Activated T-helper 17 cell treated with anti-CD3 and anti-CD28 coated beads, Interleukin-2, amount 50 U/mL, for 72 hours (primary cell): ENCODE data around the gene TTC36. TPM values are rescaled to one million over a fixed set of nuclear protein-coding genes. Genes with fewer than 3 reads are reported as not detected.
"Not testable (repeated sequence)": the region's sequence is repeated elsewhere in the genome, so short reads cannot be mapped to it uniquely, and the experiment has no call there.

Experiments used
- ATAC-seq: fragments of 150-1000 bp; cut with Tn5 transposase; replicated peaks from 2 replicates; pipeline ENCODE4 v1.10.0; 2021; ENCODE audit warnings: mild to moderate bottlenecking, moderate library complexity
- H3K27ac Mint-ChIP-seq: one replicate; pipeline ENCODE4 v1.8.0; 2022; ENCODE audit warnings: mixed read lengths
- H3K27me3 Mint-ChIP-seq: one replicate; pipeline ENCODE4 v1.8.0; 2022; ENCODE audit warnings: mixed read lengths
- H3K36me3 Mint-ChIP-seq: one replicate; pipeline ENCODE4 v1.8.0; 2022; ENCODE audit warnings: low read depth, mild to moderate bottlenecking, mixed read lengths
- H3K4me1 Mint-ChIP-seq: one replicate; pipeline ENCODE4 v1.8.0; 2022; ENCODE audit warnings: mixed read lengths
- H3K4me3 Mint-ChIP-seq: one replicate; pipeline ENCODE4 v1.8.0; 2022; ENCODE audit warnings: mild to moderate bottlenecking, mixed read lengths
- H3K9me3 Mint-ChIP-seq: one replicate; pipeline ENCODE4 v1.8.0; 2022; ENCODE audit warnings: mixed read lengths
- total RNA-seq, 2 donors: library from RNA; stranded (reverse); gene quantifications; one replicate each; pipeline ENCODE4 v1.2.3, GENCODE V29; 2022

TTC36 gene
- total RNA-seq, 2 donors from 2014 or later: 0.29 to 1.2 TPM

GRCh38 chr11:118544010-118544646 is 16.9 kb downstream of the TTC36 start:
- no peak for ATAC-seq
- H3K4me1 Mint-ChIP-seq: no peaks in the 10 kb centered on the region
- H3K9me3 Mint-ChIP-seq: no peaks in the 10 kb centered on the region
- H3K36me3 Mint-ChIP-seq: no peaks in the 10 kb centered on the region
- no peak overlapping the region for H3K4me3 Mint-ChIP-seq
- no peak overlapping the region for H3K27ac Mint-ChIP-seq
- H3K27me3 Mint-ChIP-seq: no peaks in the 10 kb centered on the region

GRCh38 chr11:118544647-118545010 is 17.4 kb downstream of the TTC36 start:
- Mint-ChIP-seq H3K27ac (peak overlapping the region; percentile 61), H3K4me1 (no peaks in the 10 kb centered on the region), H3K9me3 (no peaks in the 10 kb centered on the region), H3K36me3 (no peaks in the 10 kb centered on the region), H3K27me3 (no peaks in the 10 kb centered on the region), H3K4me3 (no peak overlapping the region)
- ATAC-seq: no peak

DNA sequence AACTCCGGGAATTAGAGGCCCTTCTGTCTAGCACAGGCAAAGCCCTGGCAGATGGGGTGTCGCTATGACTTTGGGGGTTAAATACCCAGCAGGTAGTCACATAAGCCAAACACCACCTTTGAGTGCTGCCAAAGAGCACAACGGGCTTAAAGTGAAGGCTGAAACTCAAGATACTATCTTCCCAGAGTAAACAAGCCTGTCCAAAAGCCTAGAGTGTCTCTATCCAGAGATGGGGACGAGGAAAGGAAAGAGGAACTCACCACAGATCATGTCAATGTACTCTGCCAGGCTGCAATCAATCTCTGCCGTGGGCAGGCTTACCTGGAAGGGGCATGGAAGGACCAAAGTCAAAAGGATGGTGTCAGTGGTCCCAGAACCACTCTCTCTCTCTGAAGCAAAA is 18.3 kb downstream of the TTC36 start:
- no peaks in the 10 kb centered on the region for H3K27me3 Mint-ChIP-seq
- peak overlapping the region; percentile 61 for H3K27ac Mint-ChIP-seq
- no peak for ATAC-seq
- H3K4me3 Mint-ChIP-seq: no peak overlapping the region
- no peaks in the 10 kb centered on the region for H3K9me3 Mint-ChIP-seq
- H3K36me3 Mint-ChIP-seq: peaks cover 4% of the 10 kb centered on the region
- no peaks in the 10 kb centered on the region for H3K4me1 Mint-ChIP-seq

DNA sequence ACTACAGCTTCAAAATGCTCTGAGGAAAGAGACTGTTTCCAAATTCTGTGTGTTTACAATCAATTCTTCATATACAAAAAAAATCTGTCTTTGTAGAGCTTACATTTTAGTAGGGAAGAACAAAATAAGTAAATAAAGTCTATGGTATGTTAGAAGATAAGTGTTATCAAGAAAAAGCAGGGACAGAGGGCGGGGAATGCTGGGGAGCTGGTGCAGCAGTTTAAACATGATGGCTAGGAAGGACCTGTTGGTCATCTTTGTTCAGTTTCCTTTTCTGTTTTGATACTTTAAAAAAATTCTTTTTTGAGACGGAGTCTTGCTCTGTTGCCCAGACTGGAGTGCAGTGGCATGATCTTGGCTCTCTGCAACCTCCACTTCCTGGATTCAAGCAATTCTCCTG is 19.9 kb downstream of the TTC36 start:
- no peak overlapping the region for H3K27ac Mint-ChIP-seq
- no peak overlapping the region for H3K4me3 Mint-ChIP-seq
- no peaks in the 10 kb centered on the region for H3K4me1 Mint-ChIP-seq
- peaks cover 20% of the 10 kb centered on the region for H3K36me3 Mint-ChIP-seq
- ATAC-seq: no peak
- no peaks in the 10 kb centered on the region for H3K27me3 Mint-ChIP-seq
- H3K9me3 Mint-ChIP-seq: no peaks in the 10 kb centered on the region

DNA sequence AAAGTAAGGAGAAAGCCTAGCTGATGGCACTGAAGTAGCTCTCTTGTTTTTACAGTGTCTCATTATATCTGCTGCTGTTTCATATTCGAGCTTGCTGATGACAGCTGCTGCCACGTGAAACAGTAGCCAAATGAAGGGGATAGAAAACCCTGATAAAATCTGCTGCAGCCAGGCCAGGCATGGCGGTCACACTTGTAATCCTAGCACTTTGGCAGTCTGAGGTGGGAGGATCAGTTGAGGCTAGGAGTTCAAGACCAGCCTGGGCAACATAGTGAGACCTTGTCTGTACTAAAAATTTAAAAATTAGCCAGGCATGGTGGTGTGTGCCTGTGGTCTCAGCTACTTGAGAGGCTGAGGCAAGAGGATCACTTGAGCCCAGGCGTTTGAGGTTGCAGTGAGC is 25.1 kb downstream of the TTC36 start:
- Mint-ChIP-seq H3K27me3 (no peaks in the 10 kb centered on the region), H3K27ac (no peak overlapping the region), H3K9me3 (no peaks in the 10 kb centered on the region), H3K4me1 (no peaks in the 10 kb centered on the region), H3K36me3 (peaks cover 50% of the 10 kb centered on the region), H3K4me3 (no peak overlapping the region)
- ATAC-seq: no peak

GRCh38 chr11:118560806-118561205 is 33.5 kb downstream of the TTC36 start:
- Mint-ChIP-seq H3K27ac (no peak overlapping the region), H3K4me1 (peaks cover 3% of the 10 kb centered on the region), H3K4me3 (no peak overlapping the region), H3K9me3 (no peaks in the 10 kb centered on the region), H3K36me3 (peaks cover 11% of the 10 kb centered on the region), H3K27me3 (no peaks in the 10 kb centered on the region)
- ATAC-seq: no peak

GRCh38 chr11:118565051-118565450 is 37.8 kb downstream of the TTC36 start:
- peak overlapping the region; percentile 92 for H3K4me3 Mint-ChIP-seq
- peak overlapping the region; percentile 98 for H3K27ac Mint-ChIP-seq
- no peaks in the 10 kb centered on the region for H3K9me3 Mint-ChIP-seq
- no peak for ATAC-seq
- H3K36me3 Mint-ChIP-seq: no peaks in the 10 kb centered on the region
- H3K4me1 Mint-ChIP-seq: peaks cover 4% of the 10 kb centered on the region
- H3K27me3 Mint-ChIP-seq: no peaks in the 10 kb centered on the region

DNA sequence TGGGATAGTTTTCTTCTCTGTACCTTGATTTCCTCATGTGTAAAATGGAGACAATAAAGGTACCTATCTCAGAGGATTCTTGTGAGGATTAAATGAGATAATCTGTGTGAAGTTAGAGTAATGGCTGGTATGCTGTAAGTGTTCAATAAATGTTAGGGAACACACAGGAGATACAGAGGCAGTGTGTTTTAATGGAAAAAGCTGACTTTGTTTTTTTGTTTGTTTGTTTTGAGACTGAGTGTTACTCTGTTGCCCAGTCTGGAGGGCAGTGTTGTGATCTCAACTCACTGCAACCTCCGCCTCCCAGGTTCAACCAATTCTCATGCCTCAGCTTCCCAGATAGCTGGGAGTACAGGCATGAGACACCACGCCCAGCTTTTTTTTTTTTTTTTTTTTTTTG is 42.4 kb downstream of the TTC36 start:
- peaks cover 17% of the 10 kb centered on the region for H3K4me1 Mint-ChIP-seq
- no peaks in the 10 kb centered on the region for H3K9me3 Mint-ChIP-seq
- H3K36me3 Mint-ChIP-seq: peaks cover 17% of the 10 kb centered on the region
- no peak overlapping the region for H3K4me3 Mint-ChIP-seq
- no peak for ATAC-seq
- no peak overlapping the region for H3K27ac Mint-ChIP-seq
- no peaks in the 10 kb centered on the region for H3K27me3 Mint-ChIP-seq

GRCh38 chr11:118570787-118571186 is 43.5 kb downstream of the TTC36 start:
- peaks cover 28% of the 10 kb centered on the region for H3K36me3 Mint-ChIP-seq
- no peak overlapping the region for H3K27ac Mint-ChIP-seq
- no peaks in the 10 kb centered on the region for H3K27me3 Mint-ChIP-seq
- no peaks in the 10 kb centered on the region for H3K9me3 Mint-ChIP-seq
- ATAC-seq: no peak
- peak overlapping the region; percentile 99 for H3K4me3 Mint-ChIP-seq
- peaks cover 23% of the 10 kb centered on the region for H3K4me1 Mint-ChIP-seq

GRCh38 chr11:118571701-118572060 is 44.4 kb downstream of the TTC36 start:
- Mint-ChIP-seq H3K36me3 (peaks cover 37% of the 10 kb centered on the region), H3K4me1 (peaks cover 25% of the 10 kb centered on the region), H3K4me3 (peak overlapping the region; percentile 99), H3K27ac (peak overlapping the region; percentile 99)
- H3K9me3 Mint-ChIP-seq, ATAC-seq, H3K27me3 Mint-ChIP-seq: not testable (repeated sequence)

DNA sequence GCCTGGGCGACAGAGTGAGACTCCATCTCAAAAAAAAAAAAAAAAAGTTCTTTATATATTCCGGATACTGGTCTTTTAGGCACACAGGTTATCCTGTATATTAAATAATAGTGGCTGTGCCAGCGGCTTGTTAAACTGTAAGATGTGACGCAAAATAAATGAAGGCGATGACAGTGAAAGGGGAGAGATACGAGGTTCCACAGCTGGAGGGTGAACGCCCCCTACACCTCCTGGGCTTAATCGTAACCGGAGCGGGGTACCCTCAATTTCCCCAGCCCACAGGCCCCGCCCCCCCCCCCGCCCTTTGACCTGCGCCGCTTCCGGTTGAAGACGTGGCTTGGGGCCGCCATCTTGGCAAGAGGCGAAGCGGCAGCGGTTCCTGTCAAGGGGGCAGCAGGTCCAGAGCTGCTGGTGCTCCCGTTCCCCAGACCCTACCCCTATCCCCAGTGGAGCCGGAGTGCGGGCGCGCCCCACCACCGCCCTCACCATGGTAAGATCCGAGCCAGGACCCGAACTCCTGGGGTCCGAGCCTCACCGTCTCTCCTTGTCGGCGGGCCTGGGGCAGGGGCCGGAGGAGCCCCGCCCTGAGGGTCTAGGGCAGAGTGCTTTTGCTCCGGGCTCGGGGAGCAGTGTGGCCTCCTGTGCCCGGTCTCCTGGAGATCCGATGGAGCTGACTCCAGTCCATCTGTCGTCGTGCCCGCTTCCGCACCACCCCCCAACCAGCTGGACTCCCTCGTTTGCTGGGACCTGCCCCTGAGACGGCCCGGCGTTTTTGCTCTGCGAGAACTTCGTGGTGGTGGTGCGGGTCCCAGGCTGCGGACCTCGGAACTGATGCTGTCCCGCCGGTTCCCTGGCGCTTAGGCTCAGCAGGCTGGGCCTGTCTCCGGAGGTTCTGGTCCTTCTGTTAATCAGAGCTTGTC is 45.0 kb downstream of the TTC36 start, which contains the start of gene ARCN1:
TSS of gene ARCN1 (plus strand) at position 349 of the 920 bp plus-strand sequence. CDS start at position 488, 139 bp downstream.
- no peaks in the 10 kb centered on the region for H3K27me3 Mint-ChIP-seq
- H3K4me1 Mint-ChIP-seq: peaks cover 27% of the 10 kb centered on the region
- peak within 1 kb of the TSS; percentile 99 for H3K27ac Mint-ChIP-seq

DNA sequence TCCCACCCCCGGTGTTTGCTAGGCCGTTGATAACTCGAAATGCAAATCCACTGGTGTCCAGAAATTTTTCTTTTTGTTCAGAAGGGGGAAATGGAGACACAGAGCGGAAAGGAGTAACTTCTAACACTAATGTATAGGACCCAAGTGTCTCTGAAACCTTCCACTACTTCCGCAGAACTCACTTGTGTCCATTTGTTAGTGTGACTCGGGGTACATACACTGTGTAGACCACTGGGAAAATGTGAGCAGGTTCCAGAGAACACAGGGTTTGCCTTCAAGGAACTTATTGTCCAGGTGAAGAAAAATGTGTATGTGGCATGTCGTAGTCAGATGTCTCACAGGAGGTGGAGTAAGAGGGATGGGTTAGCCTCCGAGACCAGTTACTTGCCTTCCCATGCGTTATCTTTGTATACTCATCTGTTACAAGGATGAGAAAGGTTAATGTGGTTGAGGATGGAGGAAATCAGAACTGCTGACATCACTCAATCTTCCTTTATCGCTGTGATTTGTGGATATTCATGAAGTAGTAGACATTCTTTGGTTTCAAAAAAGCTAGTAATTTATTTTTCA is 45.8 kb downstream of the TTC36 start:
- Mint-ChIP-seq H3K27ac (peak overlapping the region; percentile 99), H3K9me3 (no peaks in the 10 kb centered on the region), H3K4me3 (peak overlapping the region; percentile 99), H3K4me1 (peaks cover 31% of the 10 kb centered on the region), H3K27me3 (no peaks in the 10 kb centered on the region), H3K36me3 (peaks cover 48% of the 10 kb centered on the region)
- peak; percentile 87 for ATAC-seq

More for the DNA sequence above, 45.0 kb downstream of the TTC36 start, which contains the start of gene ARCN1:
- ATAC-seq: peak; percentile 84
- no peaks in the 10 kb centered on the region for H3K9me3 Mint-ChIP-seq
- H3K36me3 Mint-ChIP-seq: peaks cover 43% of the 10 kb centered on the region
- H3K4me3 Mint-ChIP-seq: peak within 1 kb of the TSS; percentile 99

DNA sequence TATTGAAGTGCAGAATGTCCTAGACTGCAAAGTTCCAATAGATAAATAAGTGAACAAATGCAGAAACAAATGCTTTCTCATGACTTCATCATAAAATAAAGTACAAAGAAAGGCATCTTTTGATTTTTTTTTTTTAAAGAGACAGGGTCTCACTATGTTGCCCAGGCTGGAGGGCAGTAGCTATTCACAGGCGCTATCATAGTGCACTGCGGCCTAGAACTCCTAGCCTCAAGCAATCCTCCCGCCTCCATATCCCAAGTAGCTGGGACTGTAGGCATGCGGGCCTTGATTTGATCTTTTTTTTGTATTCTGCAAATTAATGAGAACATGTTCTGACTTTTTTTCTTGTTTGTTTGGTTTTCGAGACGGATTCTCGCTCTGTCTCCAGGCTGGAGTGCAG is 47.4 kb downstream of the TTC36 start:
- no peak for ATAC-seq
- Mint-ChIP-seq H3K27ac (no peak overlapping the region), H3K27me3 (no peaks in the 10 kb centered on the region), H3K9me3 (no peaks in the 10 kb centered on the region), H3K4me3 (peak overlapping the region; percentile 57), H3K36me3 (peaks cover 54% of the 10 kb centered on the region), H3K4me1 (peaks cover 31% of the 10 kb centered on the region)

DNA sequence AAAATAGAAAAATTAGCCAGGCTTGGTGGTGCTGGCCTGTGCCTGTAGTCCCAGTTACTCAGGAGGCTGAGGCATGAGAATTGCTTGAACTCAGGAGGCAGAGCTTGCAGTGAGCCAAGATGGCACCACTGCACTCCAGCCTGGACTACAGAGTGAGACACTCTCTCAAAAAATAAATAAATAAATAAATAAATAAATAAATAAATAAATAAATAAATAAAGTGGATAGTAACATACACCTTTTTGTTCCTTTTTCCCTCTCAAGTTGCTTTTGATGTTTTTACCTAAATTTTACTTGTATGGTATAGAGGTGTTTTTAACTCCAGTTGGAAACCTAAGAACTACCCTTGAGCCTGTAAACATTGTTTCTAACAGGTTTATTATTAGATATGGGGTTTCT is 50.7 kb downstream of the TTC36 start:
- H3K27me3 Mint-ChIP-seq, H3K9me3 Mint-ChIP-seq, H3K27ac Mint-ChIP-seq, ATAC-seq, H3K4me3 Mint-ChIP-seq: not testable (repeated sequence)
- Mint-ChIP-seq H3K4me1 (peaks cover 23% of the 10 kb centered on the region), H3K36me3 (peaks cover 74% of the 10 kb centered on the region)
